GM23338 (cell line): ENCODE results near the gene ADCY1. TPM values are rescaled to one million over a fixed set of nuclear protein-coding genes. Genes with fewer than 3 reads are reported as not detected.

Experiments
- ATAC-seq: fragments of 200-7000 bp; cut with Tn5 transposase; 3 replicates; pipeline ENCODE4 v1.9.1; 2020
- DNase-seq: peaks from one replicate; pipeline ENCODE4 v3.0.0-alpha.2; 2015; ENCODE audit warnings: low spot score
- H2AFZ ChIP-seq: fragments of 200-600 bp; sonication (generic); 2 replicates; pipeline ENCODE4 v1.8.0; 2016; ENCODE audit warnings: antibody characterized with exemption, mild to moderate bottlenecking, moderate library complexity
- H3F3A ChIP-seq: fragments of 200-600 bp; sonication (generic); replicated peaks from 2 replicates; pipeline ENCODE4 v1.8.0; 2017; ENCODE audit warnings: antibody characterized with exemption, mixed run types, low read depth
- H3K27ac ChIP-seq: fragments of 200-600 bp; sonication (generic); 2 replicates; pipeline ENCODE4 v1.6.1; 2016; ENCODE audit warnings: low read depth
- H3K27me3 ChIP-seq: fragments of 200-600 bp; sonication (generic); 2 replicates; pipeline ENCODE4 v1.8.0; 2016; ENCODE audit warnings: mild to moderate bottlenecking, mixed run types, moderate library complexity; ENCODE audit not compliant: insufficient read depth
- H3K36me3 ChIP-seq: fragments of 200-600 bp; sonication (generic); 2 replicates; pipeline ENCODE4 v1.8.0; 2016; ENCODE audit warnings: mild to moderate bottlenecking; ENCODE audit not compliant: insufficient read depth
- H3K4me1 ChIP-seq: fragments of 200-600 bp; sonication (generic); 2 replicates; pipeline ENCODE4 v1.8.0; 2016; ENCODE audit warnings: mild to moderate bottlenecking, moderate library complexity; ENCODE audit not compliant: insufficient read depth
- H3K4me2 ChIP-seq: fragments of 200-600 bp; sonication (generic); 2 replicates; pipeline ENCODE4 v1.7.1; 2017; ENCODE audit warnings: mixed run types
- H3K4me3 ChIP-seq: fragments of 200-600 bp; sonication (generic); 2 replicates; pipeline ENCODE4 v1.6.1; 2016; ENCODE audit warnings: mixed run types
- H3K79me2 ChIP-seq: fragments of 200-600 bp; sonication (generic); replicated peaks from 2 replicates; pipeline ENCODE4 v1.8.0; 2017; ENCODE audit warnings: mild to moderate bottlenecking; ENCODE audit not compliant: insufficient read depth
- H3K9me2 ChIP-seq: fragments of 200-600 bp; sonication (generic); 2 replicates; pipeline ENCODE4 v1.8.0; 2017; ENCODE audit not compliant: insufficient read depth
- H4K20me1 ChIP-seq: fragments of 200-600 bp; sonication (generic); replicated peaks from 2 replicates; pipeline ENCODE4 v1.8.0; 2017; ENCODE audit warnings: mild to moderate bottlenecking; ENCODE audit not compliant: insufficient read depth
- H3K27ac Mint-ChIP-seq: 2 replicates; pipeline ENCODE4 v1.8.0; 2020; ENCODE audit warnings: inconsistent platforms, mild to moderate bottlenecking, moderate library complexity, mixed read lengths
- H3K27me3 Mint-ChIP-seq: 3 replicates; pipeline ENCODE4 v1.8.0; 2022; ENCODE audit warnings: low read depth, mild to moderate bottlenecking, moderate library complexity, mixed read lengths, inconsistent platforms; ENCODE audit not compliant: insufficient read depth, poor library complexity
- H3K36me3 Mint-ChIP-seq: 3 replicates; pipeline ENCODE4 v1.8.0; 2021; ENCODE audit warnings: low read depth, mild to moderate bottlenecking, inconsistent platforms, moderate library complexity, mixed read lengths
- H3K4me1 Mint-ChIP-seq: 3 replicates; pipeline ENCODE4 v1.8.0; 2020; ENCODE audit warnings: mild to moderate bottlenecking, inconsistent platforms, mixed read lengths
- H3K4me3 Mint-ChIP-seq: 3 replicates; pipeline ENCODE4 v1.8.0; 2021; ENCODE audit warnings: moderate library complexity, mild to moderate bottlenecking, inconsistent platforms, mixed read lengths
- H3K9me3 Mint-ChIP-seq: 3 replicates; pipeline ENCODE4 v1.8.0; 2020; ENCODE audit warnings: moderate library complexity, mild to moderate bottlenecking, inconsistent platforms, mixed read lengths
- CREB1 ChIP-seq: fragments of 250-450 bp; sonication (Bioruptor Pico); IDR thresholded peaks from 2 replicates; pipeline ENCODE4 v1.5.0; 2020; ENCODE audit warnings: low read depth, mild to moderate bottlenecking, moderate library complexity
- JUNB ChIP-seq: IDR thresholded peaks from one replicate; pipeline ENCODE4 v1.6.1; 2016; ENCODE audit warnings: antibody characterized with exemption; ENCODE audit not compliant: unreplicated experiment
- ZNF331 ChIP-seq: fragments of 250-450 bp; sonication (Bioruptor Pico); IDR thresholded peaks from 2 replicates; pipeline ENCODE4 v1.5.0; 2020; ENCODE audit warnings: low read depth, mild to moderate bottlenecking, moderate library complexity
- polyA plus RNA-seq: library from polyadenylated mRNA; unstranded; fragments of >200 nt; fragmentation: Nextera tagmentation; extraction: Ambion mirVana; gene quantifications from 2 replicates; pipeline ENCODE4 v1.2.1, GENCODE V29; 2016
- total RNA-seq: library from RNA; depleted of rRNA; stranded (reverse); fragments of >200 nt; shearing (Covaris generic); gene quantifications from 2 replicates; pipeline ENCODE4 v1.2.3, GENCODE V29; 2014
- TF ChIP-seq, protein P1 (sequence below): fragments of 250-450 bp; sonication (Bioruptor Pico); IDR thresholded peaks from 2 replicates; pipeline ENCODE4 v1.5.0; 2020; ENCODE audit warnings: mild to moderate bottlenecking, moderate library complexity
- TF ChIP-seq, protein P2 (sequence below), 2 experiments: fragments of 200-600 bp in 1 of 2; sonication (generic) in 1 of 2; conservative IDR thresholded peaks; 2 replicates each; pipeline versions ENCODE4 v1.5.1 to v1.6.1; 2016 to 2017; ENCODE audit warnings: antibody characterized with exemption in 2 of 2, low read depth in 2 of 2, mild to moderate bottlenecking in 2 of 2, moderate library complexity in 1 of 2

Gene ADCY1
- total and polyA plus RNA-seq, 2 experiments from 2014 or later, result 2.3 to 18.7 TPM

DNA sequence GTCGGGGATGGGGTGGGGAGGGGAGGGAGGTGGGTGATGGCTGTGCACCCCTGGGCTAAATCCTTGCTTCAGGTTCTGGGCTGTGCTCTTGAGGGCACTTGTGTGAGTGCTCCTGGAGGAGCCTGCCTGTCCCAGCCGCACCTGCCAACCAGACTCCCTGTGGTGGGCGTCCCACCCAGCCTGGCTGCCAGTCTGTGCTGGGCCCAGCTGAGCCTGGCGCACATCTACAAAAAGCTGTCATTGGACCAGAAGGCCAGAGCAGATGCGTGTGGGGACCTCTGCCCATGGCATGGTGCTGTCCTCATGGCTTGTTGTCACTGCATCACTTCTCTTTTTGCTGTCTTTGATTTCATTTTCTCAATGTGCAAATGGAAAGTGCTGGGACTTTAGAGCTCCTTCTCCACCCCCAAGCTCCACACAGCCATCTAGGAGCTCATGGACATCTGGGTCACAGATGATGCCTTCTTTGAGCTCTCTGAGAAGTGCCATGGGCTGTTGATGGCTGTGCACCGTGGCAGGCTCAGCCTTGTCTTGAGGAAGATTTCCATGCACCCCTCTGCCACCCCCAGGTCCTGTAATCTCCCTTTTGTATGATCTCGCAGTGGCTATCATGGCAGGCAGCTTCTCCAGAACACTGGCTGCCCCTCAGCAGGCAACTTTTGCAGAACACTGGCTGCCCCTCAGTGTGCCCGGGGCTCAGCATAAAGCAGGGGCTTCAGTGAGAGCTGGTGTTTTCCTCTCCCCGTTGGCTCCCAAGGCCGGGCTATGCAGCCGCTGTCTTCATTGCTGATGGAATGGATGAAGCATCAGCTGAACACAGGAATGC lies 83.9 kb downstream of the ADCY1 start (continued):
- TF ChIP-seq, protein P1, sequence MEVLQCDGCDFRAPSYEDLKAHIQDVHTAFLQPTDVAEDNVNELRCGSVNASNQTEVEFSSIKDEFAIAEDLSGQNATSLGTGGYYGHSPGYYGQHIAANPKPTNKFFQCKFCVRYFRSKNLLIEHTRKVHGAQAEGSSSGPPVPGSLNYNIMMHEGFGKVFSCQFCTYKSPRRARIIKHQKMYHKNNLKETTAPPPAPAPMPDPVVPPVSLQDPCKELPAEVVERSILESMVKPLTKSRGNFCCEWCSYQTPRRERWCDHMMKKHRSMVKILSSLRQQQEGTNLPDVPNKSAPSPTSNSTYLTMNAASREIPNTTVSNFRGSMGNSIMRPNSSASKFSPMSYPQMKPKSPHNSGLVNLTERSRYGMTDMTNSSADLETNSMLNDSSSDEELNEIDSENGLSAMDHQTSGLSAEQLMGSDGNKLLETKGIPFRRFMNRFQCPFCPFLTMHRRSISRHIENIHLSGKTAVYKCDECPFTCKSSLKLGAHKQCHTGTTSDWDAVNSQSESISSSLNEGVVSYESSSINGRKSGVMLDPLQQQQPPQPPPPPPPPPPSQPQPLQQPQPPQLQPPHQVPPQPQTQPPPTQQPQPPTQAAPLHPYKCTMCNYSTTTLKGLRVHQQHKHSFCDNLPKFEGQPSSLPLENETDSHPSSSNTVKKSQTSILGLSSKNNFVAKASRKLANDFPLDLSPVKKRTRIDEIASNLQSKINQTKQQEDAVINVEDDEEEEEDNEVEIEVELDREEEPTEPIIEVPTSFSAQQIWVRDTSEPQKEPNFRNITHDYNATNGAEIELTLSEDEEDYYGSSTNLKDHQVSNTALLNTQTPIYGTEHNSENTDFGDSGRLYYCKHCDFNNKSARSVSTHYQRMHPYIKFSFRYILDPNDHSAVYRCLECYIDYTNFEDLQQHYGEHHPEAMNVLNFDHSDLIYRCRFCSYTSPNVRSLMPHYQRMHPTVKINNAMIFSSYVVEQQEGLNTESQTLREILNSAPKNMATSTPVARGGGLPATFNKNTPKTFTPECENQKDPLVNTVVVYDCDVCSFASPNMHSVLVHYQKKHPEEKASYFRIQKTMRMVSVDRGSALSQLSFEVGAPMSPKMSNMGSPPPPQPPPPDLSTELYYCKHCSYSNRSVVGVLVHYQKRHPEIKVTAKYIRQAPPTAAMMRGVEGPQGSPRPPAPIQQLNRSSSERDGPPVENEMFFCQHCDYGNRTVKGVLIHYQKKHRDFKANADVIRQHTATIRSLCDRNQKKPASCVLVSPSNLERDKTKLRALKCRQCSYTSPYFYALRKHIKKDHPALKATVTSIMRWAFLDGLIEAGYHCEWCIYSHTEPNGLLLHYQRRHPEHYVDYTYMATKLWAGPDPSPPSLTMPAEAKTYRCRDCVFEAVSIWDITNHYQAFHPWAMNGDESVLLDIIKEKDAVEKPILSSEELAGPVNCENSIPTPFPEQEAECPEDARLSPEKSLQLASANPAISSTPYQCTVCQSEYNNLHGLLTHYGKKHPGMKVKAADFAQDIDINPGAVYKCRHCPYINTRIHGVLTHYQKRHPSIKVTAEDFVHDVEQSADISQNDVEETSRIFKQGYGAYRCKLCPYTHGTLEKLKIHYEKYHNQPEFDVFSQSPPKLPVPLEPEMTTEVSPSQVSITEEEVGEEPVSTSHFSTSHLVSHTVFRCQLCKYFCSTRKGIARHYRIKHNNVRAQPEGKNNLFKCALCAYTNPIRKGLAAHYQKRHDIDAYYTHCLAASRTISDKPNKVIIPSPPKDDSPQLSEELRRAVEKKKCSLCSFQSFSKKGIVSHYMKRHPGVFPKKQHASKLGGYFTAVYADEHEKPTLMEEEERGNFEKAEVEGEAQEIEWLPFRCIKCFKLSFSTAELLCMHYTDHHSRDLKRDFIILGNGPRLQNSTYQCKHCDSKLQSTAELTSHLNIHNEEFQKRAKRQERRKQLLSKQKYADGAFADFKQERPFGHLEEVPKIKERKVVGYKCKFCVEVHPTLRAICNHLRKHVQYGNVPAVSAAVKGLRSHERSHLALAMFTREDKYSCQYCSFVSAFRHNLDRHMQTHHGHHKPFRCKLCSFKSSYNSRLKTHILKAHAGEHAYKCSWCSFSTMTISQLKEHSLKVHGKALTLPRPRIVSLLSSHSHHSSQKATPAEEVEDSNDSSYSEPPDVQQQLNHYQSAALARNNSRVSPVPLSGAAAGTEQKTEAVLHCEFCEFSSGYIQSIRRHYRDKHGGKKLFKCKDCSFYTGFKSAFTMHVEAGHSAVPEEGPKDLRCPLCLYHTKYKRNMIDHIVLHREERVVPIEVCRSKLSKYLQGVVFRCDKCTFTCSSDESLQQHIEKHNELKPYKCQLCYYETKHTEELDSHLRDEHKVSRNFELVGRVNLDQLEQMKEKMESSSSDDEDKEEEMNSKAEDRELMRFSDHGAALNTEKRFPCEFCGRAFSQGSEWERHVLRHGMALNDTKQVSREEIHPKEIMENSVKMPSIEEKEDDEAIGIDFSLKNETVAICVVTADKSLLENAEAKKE (CRISPR knock-in tag), result no peak
- TF ChIP-seq ZNF331, result no peak
- TF ChIP-seq CREB1, result no peak
- TF ChIP-seq JUNB, result no peak

DNA sequence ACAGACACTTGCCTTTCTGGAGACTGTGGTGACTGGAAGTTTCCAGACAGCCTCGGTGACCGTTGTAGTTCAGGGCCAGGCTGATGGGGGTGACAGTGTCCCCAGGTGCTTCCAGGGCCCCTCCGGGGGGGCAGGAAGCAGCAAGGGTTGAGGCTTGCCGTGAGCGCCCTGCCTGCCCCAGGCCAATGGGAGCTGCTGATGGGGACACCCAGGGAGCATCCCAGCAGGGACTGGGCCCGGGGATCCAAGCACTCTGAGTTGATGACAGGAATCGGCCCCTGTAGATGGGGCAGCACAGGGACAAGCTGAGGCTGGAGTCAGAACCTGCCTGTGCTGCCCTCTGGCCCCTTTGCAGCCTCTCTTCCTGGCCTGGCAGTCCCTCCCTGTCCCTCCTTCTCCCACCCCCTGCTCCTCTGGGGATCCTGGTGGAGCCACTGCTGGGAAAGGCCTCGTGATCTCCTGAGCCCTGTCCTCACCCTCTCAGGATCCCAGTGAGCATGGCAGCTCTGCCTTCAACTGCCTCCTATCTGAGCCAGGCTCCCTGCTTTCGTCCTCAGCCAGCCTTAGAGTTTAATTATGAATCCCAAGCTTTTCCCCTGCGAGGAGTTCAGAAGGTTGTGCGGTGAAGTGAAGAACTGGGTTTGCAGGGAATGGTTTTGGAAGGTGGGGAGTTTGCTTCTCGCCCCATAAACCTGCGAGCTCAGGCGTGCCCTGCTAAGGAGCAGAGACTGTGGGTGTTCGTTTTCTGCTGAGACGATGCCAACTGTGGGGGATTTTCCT lies 84.7 kb downstream of the ADCY1 start:
- no peak overlapping the region for H3K27ac ChIP-seq
- TF ChIP-seq, protein P2, sequence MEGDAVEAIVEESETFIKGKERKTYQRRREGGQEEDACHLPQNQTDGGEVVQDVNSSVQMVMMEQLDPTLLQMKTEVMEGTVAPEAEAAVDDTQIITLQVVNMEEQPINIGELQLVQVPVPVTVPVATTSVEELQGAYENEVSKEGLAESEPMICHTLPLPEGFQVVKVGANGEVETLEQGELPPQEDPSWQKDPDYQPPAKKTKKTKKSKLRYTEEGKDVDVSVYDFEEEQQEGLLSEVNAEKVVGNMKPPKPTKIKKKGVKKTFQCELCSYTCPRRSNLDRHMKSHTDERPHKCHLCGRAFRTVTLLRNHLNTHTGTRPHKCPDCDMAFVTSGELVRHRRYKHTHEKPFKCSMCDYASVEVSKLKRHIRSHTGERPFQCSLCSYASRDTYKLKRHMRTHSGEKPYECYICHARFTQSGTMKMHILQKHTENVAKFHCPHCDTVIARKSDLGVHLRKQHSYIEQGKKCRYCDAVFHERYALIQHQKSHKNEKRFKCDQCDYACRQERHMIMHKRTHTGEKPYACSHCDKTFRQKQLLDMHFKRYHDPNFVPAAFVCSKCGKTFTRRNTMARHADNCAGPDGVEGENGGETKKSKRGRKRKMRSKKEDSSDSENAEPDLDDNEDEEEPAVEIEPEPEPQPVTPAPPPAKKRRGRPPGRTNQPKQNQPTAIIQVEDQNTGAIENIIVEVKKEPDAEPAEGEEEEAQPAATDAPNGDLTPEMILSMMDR (conservative IDR thresholded peaks at IDR 0.05; ENCODE audit: low read depth in 2 of 2), result no peak
- TF ChIP-seq, protein P1 (CRISPR knock-in tag), result no peak

More for the DNA sequence above, 84.7 kb downstream of the ADCY1 start:
- no peak for DNase-seq
- no peaks in the 10 kb centered on the region for H4K20me1 ChIP-seq
- no peak overlapping the region for H2AFZ ChIP-seq
- Mint-ChIP-seq H3K4me3 (no peak overlapping the region), H3K27ac (no peak overlapping the region), H3K9me3 (peaks cover 2% of the 10 kb centered on the region; the same call in 2 of the 3 replicates), H3K4me1 (no peaks in the 10 kb centered on the region), H3K36me3 (peaks cover 3% of the 10 kb centered on the region; the same call in 2 of the 3 replicates), H3K27me3 (peaks cover 19% of the 10 kb centered on the region)
- H3K4me3 ChIP-seq, result no peak overlapping the region
- no peaks in the 10 kb centered on the region for H3K79me2 ChIP-seq
- H3F3A ChIP-seq, result no peaks in the 10 kb centered on the region
- no peak overlapping the region for H3K4me2 ChIP-seq
- no peak for ATAC-seq
- H3K9me2 ChIP-seq, result no peaks in the 10 kb centered on the region
- no peaks in the 10 kb centered on the region for H3K27me3 ChIP-seq
- no peaks in the 10 kb centered on the region for H3K4me1 ChIP-seq
- H3K36me3 ChIP-seq, result no peaks in the 10 kb centered on the region
